ENCODE measurements around the gene OTUD1. TPM values are rescaled to one million over a fixed set of nuclear protein-coding genes. Genes with fewer than 3 reads are reported as not detected.

Gene OTUD1
- total RNA-seq, 2 experiments from 2014 or later: 23.4 to 23.9 TPM

- Mint-ChIP-seq H3K36me3 (ENCODE audit: low read depth) (no peaks in the 10 kb centered on the region), H3K27ac (no peak overlapping the region), H3K4me1 (no peaks in the 10 kb centered on the region), H3K4me3 (no peak overlapping the region), H3K27me3 (peaks cover 13% of the 10 kb centered on the region), H3K9me3 (no peaks in the 10 kb centered on the region)
- POLR2A ChIA-PET: no interaction called here
- DNase-seq: no peak
- CTCF ChIA-PET: no interaction called here
Observed at GRCh38 chr10:23490115-23490514, 51.2 kb downstream of the OTUD1 start.

Other genes starting within 250 kb of the OTUD1 start
- gene PTF1A, start 246.8 kb upstream of the OTUD1 start, total RNA-seq: not detected
- not detected for gene C10orf67, start 94.3 kb upstream of the OTUD1 start, total RNA-seq